GM12872 (cell line): ENCODE results near the gene LRMDA.

Source experiments
- CTCF ChIP-seq: IDR thresholded peaks from 3 replicates; pipeline ENCODE4 v1.5.1; 2011; ENCODE audit warnings: low read depth, mild to moderate bottlenecking, low read length, moderate library complexity; ENCODE audit not compliant: insufficient read depth

Gene LRMDA

GRCh38 chr10:75632805-75633462 is 201.5 kb downstream of the LRMDA start:
- no peak for TF ChIP-seq CTCF

GRCh38 chr10:75633568-75633967 is 202.1 kb downstream of the LRMDA start:
- no peak for TF ChIP-seq CTCF

GRCh38 chr10:75634947-75635346 is 203.5 kb downstream of the LRMDA start:
- no peak for TF ChIP-seq CTCF

GRCh38 chr10:75638752-75639151 is 207.3 kb downstream of the LRMDA start:
- TF ChIP-seq CTCF: no peak

- TF ChIP-seq CTCF: no peak
Observed at GRCh38 chr10:75639736-75640135, 208.3 kb downstream of the LRMDA start.

GRCh38 chr10:75640381-75640780 is 209.0 kb downstream of the LRMDA start:
- TF ChIP-seq CTCF: no peak

GRCh38 chr10:75640803-75641202 is 209.4 kb downstream of the LRMDA start:
- TF ChIP-seq CTCF: no peak
